GM15510 (cell line): Measurements from ENCODE around the gene C2CD3.

Source experiments
- POLR2A ChIP-seq: IDR thresholded peaks from 3 replicates; pipeline ENCODE4 v1.6.1; 2011; ENCODE audit warnings: borderline replicate concordance; ENCODE audit not compliant: insufficient read length; ENCODE audit errors: extremely low read depth

The C2CD3 gene

DNA sequence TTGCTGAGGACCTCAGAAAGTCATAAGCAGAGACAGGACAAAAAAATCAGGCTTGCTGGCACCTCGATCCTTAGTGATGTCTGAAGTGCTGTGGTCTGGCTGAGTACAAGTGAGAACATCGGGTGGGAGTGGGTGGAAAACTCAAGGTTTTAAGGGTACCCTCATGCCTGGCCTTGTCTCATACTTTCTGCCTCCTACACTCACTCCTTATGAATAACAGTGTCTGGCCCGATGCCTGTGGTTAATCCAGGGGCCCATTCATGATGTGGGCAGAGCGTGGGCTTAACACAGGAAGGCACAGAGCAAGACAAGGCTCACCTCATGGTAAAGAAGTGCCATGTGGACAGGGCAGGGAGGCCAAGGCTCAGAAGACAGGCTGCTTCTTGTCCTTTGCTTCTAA is 150.9 kb downstream of the C2CD3 start:
- no peak for TF ChIP-seq POLR2A

DNA sequence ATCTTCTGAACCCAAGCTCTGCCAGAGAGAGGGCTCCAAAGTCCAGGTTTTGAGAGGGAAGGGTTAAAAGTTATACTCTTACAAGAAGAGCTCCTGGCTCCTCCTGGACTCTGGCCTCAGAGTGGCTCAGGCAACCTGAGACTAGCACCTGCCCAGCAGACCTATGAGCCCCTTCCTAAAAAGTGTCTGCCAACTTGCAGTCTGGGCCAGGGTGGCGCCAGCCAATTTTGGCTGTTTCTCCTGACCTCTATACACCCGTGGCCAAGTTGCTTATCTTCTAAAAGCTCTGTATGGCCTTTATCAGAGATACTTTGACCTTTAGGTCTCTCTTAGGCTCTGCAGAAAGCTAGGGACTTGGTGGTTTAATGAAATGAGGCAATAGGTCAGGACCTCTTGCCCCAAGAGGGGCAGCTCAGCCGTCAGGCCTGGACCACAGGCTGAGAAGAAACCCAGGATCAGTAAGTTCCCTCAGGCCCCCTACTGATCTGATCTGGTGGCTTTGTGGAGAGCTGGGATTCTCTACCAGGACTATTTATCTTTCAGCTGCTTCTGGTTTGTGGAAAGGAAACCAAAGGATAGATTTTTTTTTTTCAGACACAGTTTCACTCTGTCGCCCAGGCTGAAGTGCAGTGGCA is 151.6 kb downstream of the C2CD3 start:
- no peak for TF ChIP-seq POLR2A

- no peak for TF ChIP-seq POLR2A
These were observed 152.3 kb downstream of the C2CD3 start for GRCh38 chr11:74018331-74019005.

- TF ChIP-seq POLR2A, result no peak
These were observed 153.2 kb downstream of the C2CD3 start for GRCh38 chr11:74017631-74018030.

DNA sequence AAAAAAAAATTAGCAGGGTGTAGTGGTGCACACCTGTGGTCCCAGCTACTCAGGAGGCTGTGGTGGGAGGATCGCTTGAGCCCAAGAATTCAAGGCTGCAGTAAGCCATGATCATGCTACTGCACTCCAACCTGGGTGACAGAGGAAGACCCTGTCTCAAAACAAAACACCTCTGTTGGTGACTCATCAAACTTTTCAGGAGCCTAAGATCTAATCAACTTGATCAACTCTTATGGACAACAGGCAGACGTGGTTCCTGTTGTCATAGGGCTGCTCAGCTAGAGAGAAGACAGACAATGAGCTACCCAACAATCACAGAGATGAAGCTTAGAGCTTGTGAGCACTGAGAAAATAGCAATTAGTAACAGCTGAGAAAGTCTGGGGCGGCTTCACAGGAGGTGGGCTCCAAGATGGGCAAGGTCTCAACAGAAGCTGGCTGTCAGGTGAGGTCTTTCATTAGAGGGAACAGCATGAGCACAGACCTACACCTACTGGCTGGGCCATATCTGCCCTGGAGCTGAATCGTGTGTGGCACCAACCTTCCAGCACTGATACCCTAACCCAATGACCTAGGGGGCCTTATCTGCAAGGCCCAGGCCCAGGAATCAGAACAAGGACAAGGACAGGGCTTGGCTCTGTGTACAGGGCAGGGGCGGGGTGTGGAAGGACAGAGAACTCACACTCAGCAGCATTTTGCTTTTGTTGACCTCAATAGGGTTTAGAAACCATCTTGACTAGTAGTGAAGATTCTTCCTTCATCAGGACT is 154.7 kb downstream of the C2CD3 start:
- TF ChIP-seq POLR2A, result no peak

DNA sequence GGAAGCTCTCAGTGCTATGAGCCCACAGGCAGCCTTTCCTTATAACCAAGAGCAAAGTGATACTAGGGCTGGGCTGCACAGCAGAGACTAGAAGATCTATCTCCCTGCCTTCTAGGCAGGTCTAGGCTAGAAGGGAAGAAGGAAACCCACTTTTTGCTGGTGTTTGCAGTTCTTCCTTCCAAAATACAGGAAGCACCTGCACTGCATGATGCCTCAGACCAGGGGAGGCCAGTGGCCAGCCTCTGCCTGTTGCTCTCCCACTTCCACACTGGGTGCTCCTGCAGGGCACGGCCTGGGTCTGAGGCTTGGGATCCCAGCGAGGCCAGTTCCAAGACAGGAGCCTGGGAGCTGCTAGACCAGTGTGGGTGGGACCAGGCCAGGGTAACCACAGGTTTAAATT is 155.9 kb downstream of the C2CD3 start:
- TF ChIP-seq POLR2A, result no peak

- no peak for TF ChIP-seq POLR2A
These were observed 157.7 kb downstream of the C2CD3 start for GRCh38 chr11:74013141-74013540.

DNA sequence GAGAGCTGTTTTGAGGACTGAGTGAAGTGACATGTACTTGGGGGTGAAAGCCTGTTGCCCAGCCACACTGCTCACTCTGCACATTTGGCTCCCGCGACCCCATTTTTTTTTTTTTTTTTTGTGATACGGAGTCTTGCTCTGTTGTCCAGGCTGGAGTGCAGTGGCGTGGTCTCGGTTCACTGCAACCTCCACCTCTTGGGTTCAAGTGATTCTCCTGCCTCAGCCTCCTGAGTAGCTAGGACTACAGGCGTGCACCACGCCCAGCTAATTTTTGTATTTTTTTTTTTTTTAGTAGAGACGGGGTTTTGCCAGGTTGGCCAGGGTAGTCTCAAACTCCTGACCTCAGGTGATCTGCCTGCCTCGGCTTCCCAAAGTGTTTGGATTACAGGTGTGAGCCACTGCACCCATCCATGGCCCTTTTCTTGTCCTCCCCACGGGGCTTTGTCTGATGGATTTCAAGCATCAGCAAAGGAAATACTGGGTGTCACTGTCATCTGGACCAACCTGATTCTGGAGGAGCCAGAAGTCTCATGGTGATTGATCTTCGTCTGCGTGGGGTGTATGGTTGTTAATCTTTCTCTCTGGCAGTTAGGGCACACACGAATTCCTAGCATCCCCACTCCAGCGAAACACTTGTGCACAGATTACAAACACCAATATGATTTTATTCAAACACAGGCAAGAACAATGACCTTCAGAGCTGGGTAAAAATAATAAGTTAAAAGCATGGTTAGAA is 158.6 kb downstream of the C2CD3 start:
- no peak for TF ChIP-seq POLR2A

DNA sequence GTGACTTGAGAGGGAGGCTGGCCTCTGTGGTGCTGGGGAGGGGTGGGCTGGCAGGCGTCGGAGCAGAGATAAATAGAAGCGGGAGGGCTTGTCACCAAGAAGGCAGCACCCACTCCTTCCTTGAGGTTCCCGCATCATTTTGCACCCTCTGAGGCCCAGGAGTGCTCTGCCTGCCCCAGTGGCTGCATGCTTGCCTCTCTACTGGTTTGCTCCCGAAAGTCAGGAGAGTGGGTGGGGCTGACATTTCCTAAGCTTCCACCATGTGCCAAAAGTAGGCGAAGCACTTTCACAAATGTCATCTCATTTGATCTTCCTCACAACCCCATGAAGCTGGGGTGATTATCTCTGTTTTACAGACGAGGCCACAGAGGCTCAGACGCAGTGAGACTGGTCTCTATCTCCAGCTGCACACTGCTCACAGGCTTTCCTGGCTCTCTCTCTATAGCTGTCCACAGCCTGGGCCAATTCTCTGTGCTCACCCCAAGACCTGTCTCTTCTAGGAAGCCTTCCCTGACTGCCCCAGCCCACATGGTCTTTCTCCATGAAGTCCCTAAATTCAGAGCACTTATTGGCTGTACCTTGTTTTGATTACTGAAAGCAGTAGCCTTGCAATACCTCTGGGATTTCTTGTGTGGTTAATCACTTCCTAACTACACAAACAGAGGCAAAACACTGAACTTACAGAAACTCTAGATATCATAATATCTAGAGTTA is 159.3 kb downstream of the C2CD3 start:
- no peak for TF ChIP-seq POLR2A

DNA sequence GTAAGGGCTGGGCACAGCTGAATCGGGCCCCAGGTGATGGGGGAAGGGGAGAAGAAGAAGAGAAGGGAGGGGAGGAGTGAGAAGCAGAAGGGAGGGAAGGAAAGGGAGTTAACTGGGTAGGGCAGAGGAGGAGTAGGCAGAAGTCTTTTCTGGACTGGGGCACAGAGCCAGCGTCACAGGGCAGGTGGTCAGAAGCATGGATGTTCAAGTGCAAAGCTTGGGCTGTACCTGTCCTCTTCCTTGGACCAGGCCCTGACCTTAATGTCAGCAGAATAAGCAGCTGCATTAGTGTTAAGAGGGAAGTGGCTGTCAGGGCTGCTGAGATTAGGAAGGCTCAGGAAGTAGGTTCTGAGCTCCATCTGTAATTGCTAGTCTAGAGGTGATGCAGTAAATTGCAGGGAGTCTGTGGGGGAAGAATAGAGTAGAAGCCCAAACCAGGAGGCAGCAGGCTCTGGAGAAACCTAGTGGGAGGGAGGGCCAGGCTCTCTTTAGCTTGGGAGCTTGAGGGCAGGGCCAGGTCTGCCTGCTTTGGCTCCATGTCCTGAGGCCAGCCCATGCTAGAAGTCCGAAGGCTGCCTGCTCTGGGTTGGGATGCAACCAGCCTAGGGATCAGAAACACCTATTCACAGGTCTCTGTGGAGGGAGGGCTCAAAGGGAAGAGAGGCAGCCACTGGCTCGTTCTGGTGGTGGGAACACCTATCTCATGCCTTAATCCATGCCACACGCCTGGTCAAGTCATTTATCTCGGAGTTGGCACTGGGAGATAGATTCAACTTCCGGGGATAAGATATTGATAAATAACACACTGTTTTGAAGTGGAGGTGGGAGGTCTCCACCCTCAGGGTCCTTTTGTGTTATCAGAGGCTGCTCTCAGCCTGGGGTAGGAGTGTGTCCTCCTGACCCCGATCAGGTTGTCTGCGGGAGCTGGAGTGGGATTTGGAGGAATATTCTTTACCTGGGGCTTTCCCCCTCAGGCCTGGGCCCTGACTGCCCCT is 160.2 kb downstream of the C2CD3 start:
- TF ChIP-seq POLR2A, result no peak

DNA sequence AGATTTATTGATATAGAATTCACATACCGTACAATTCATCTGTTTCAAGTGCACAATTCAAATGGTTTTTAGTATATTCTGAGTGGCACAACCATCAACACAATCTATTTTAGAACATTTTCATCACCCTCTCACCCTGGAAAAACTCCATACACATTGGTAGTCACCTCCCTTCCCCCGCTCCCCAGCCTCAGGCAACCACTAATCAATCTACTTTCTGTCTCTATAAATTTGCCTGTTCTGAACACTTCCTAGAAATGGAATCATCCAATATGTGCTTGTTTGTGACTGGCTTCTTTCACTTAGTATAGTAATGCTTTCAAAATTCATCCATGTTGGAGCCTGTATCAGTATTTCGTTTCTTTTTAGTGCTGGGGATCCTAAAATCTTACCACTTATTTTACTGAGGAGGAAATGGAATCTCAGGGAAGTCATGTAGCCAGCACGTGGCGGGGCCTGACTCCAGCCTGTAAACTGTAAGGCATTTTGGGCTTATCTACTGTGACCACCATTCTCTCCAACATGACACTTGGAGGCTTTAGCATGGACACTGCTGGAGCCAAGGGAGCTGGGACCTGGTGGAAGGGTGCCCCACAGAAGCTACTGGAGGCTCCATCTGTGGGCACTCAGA is 161.0 kb downstream of the C2CD3 start:
- TF ChIP-seq POLR2A, result no peak

DNA sequence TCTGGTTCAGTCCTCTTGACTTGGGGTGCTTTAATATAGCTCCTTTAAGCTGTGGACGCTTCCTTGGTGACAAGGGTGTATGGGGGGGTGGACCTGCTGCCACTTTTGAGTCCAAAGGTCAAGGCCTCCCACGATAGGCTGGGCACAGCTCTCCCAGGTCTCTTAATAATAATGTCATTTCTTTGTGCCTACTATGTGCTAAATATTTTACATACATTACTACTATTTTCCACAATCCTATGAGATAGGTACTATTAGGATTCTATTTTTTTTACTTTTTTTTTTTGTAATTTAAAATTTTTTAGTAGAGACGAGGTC is 161.6 kb downstream of the C2CD3 start:
- no peak for TF ChIP-seq POLR2A
